Karpas-422 (cell line): ENCODE measurements around the gene TNPO1. TPM values are rescaled to one million over a fixed set of nuclear protein-coding genes. Genes with fewer than 3 reads are reported as not detected.

ENCODE experiments used
- DNase-seq: peaks from one replicate; pipeline ENCODE4 v3.0.0-alpha.2; 2015
- H2AFZ ChIP-seq: fragments of 200-600 bp; sonication (generic); 2 replicates; pipeline ENCODE4 v1.6.1; 2014; ENCODE audit warnings: antibody characterized with exemption, low read length, mixed read lengths
- H3K27ac ChIP-seq: fragments of 200-600 bp; sonication (generic); 2 replicates; pipeline ENCODE4 v1.5.1; 2014; ENCODE audit warnings: mild to moderate bottlenecking, low read length, moderate library complexity
- H3K27me3 ChIP-seq: fragments of 200-600 bp; sonication (generic); 2 replicates; pipeline ENCODE4 v1.6.1; 2014; ENCODE audit warnings: low read length, mixed read lengths
- H3K36me3 ChIP-seq: fragments of 200-600 bp; sonication (generic); 2 replicates; pipeline ENCODE4 v1.6.1; 2014; ENCODE audit warnings: low read length, mixed read lengths; ENCODE audit not compliant: insufficient read depth
- H3K4me1 ChIP-seq: fragments of 200-600 bp; sonication (generic); 2 replicates; pipeline ENCODE4 v1.6.1; 2014; ENCODE audit warnings: mild to moderate bottlenecking, low read length, mixed read lengths
- H3K4me2 ChIP-seq: fragments of 200-600 bp; sonication (generic); 2 replicates; pipeline ENCODE4 v1.6.1; 2014; ENCODE audit warnings: low read length, low read depth, mild to moderate bottlenecking; ENCODE audit not compliant: poor library complexity, severe bottlenecking
- H3K4me3 ChIP-seq: fragments of 200-600 bp; sonication (generic); 2 replicates; pipeline ENCODE4 v1.5.1; 2014; ENCODE audit warnings: mild to moderate bottlenecking, antibody characterized with exemption, low read length, mixed read lengths
- H3K79me2 ChIP-seq: fragments of 200-600 bp; sonication (generic); 2 replicates; pipeline ENCODE4 v1.6.1; 2014; ENCODE audit warnings: mild to moderate bottlenecking, low read length, mixed read lengths
- H3K9ac ChIP-seq: fragments of 200-600 bp; sonication (generic); 2 replicates; pipeline ENCODE4 v1.6.0; 2014; ENCODE audit warnings: low read length
- H3K9me2 ChIP-seq: fragments of 200-600 bp; sonication (generic), shearing (Covaris generic); replicated peaks from 2 replicates; pipeline ENCODE4 v1.6.0; 2014; ENCODE audit warnings: mild to moderate bottlenecking, low read length, moderate library complexity; ENCODE audit not compliant: insufficient read depth
- H3K9me3 ChIP-seq: fragments of 300-700, 200-600 bp; sonication (generic); 2 replicates; pipeline ENCODE4 v1.6.1; 2014; ENCODE audit warnings: low read length, mixed read lengths
- H4K20me1 ChIP-seq: fragments of 200-600 bp; sonication (generic); 2 replicates; pipeline ENCODE4 v1.6.1; 2014; ENCODE audit warnings: mild to moderate bottlenecking, antibody characterized with exemption, low read length, low read depth; ENCODE audit not compliant: insufficient read depth
- total RNA-seq: library from RNA; depleted of rRNA; stranded (reverse); fragments of >200 nt; shearing (Covaris generic); gene quantifications from 2 replicates; pipeline ENCODE4 v1.2.3, GENCODE V29; 2014; ENCODE audit warnings: low replicate concordance

The TNPO1 gene
- total RNA-seq, 1 experiment from 2014 or later: 94.1 TPM

- Histone ChIP-seq H3K79me2 (no peaks in the 10 kb centered on the region), H3K4me2 (no peak overlapping the region), H4K20me1 (peaks cover 26% of the 10 kb centered on the region), H3K27me3 (no peaks in the 10 kb centered on the region), H3K9me2 (no peaks in the 10 kb centered on the region), H3K4me3 (no peak overlapping the region), H2AFZ (no peak overlapping the region), H3K9me3 (no peaks in the 10 kb centered on the region), H3K36me3 (no peaks in the 10 kb centered on the region), H3K9ac (no peak overlapping the region), H3K4me1 (peaks cover 9% of the 10 kb centered on the region), H3K27ac (no peak overlapping the region)
- no peak for DNase-seq
These were observed 6.5 kb downstream of the TNPO1 start for GRCh38 chr5:72822944-72823343.

GRCh38 chr5:72829707-72830106, 13.2 kb downstream of the TNPO1 start:
- Histone ChIP-seq H3K9ac (no peak overlapping the region), H3K36me3 (no peaks in the 10 kb centered on the region), H4K20me1 (peaks cover 22% of the 10 kb centered on the region), H3K9me3 (no peaks in the 10 kb centered on the region), H3K79me2 (no peaks in the 10 kb centered on the region), H2AFZ (no peak overlapping the region), H3K9me2 (no peaks in the 10 kb centered on the region), H3K27ac (no peak overlapping the region), H3K4me2 (no peak overlapping the region), H3K4me1 (no peaks in the 10 kb centered on the region), H3K27me3 (no peaks in the 10 kb centered on the region), H3K4me3 (no peak overlapping the region)
- DNase-seq: no peak

- H3K4me2 ChIP-seq: no peak overlapping the region
- H3K36me3 ChIP-seq: no peaks in the 10 kb centered on the region
- no peak overlapping the region for H3K9ac ChIP-seq
- H3K27ac ChIP-seq: no peak overlapping the region
- no peak overlapping the region for H2AFZ ChIP-seq
- H3K79me2 ChIP-seq: no peaks in the 10 kb centered on the region
- no peaks in the 10 kb centered on the region for H3K9me3 ChIP-seq
- peaks cover 22% of the 10 kb centered on the region for H4K20me1 ChIP-seq
- H3K27me3 ChIP-seq: no peaks in the 10 kb centered on the region
- DNase-seq: no peak
- H3K4me3 ChIP-seq: no peak overlapping the region
- no peaks in the 10 kb centered on the region for H3K9me2 ChIP-seq
- H3K4me1 ChIP-seq: no peaks in the 10 kb centered on the region
These were observed 13.9 kb downstream of the TNPO1 start for GRCh38 chr5:72830362-72830761.

GRCh38 chr5:72831685-72832084, 15.2 kb downstream of the TNPO1 start:
- peaks cover 18% of the 10 kb centered on the region; the same call in 1 of the 2 replicates for H4K20me1 ChIP-seq
- no peaks in the 10 kb centered on the region for H3K36me3 ChIP-seq
- no peak for DNase-seq
- H3K9ac ChIP-seq: no peak overlapping the region
- H3K9me2 ChIP-seq: no peaks in the 10 kb centered on the region
- H3K4me2 ChIP-seq: no peak overlapping the region
- H3K27me3 ChIP-seq: no peaks in the 10 kb centered on the region
- H3K9me3 ChIP-seq: no peaks in the 10 kb centered on the region
- no peaks in the 10 kb centered on the region for H3K79me2 ChIP-seq
- H3K27ac ChIP-seq: no peak overlapping the region
- no peaks in the 10 kb centered on the region for H3K4me1 ChIP-seq
- H2AFZ ChIP-seq: no peak overlapping the region
- no peak overlapping the region for H3K4me3 ChIP-seq

GRCh38 chr5:72834924-72835323, 18.5 kb downstream of the TNPO1 start:
- H3K27me3 ChIP-seq: no peaks in the 10 kb centered on the region; the same call in 1 of the 2 replicates
- no peak overlapping the region for H3K4me2 ChIP-seq
- no peaks in the 10 kb centered on the region for H3K4me1 ChIP-seq
- no peak overlapping the region for H2AFZ ChIP-seq
- H3K4me3 ChIP-seq: no peak overlapping the region
- no peaks in the 10 kb centered on the region for H3K36me3 ChIP-seq
- DNase-seq: no peak
- H3K9ac ChIP-seq: no peak overlapping the region
- peaks cover 25% of the 10 kb centered on the region; the same call in 1 of the 2 replicates for H4K20me1 ChIP-seq
- no peaks in the 10 kb centered on the region for H3K9me3 ChIP-seq
- no peak overlapping the region for H3K27ac ChIP-seq
- no peaks in the 10 kb centered on the region for H3K79me2 ChIP-seq
- H3K9me2 ChIP-seq: no peaks in the 10 kb centered on the region

- Histone ChIP-seq H4K20me1 (peaks cover 25% of the 10 kb centered on the region; the same call in 1 of the 2 replicates), H3K27me3 (no peaks in the 10 kb centered on the region; the same call in 1 of the 2 replicates), H2AFZ (no peak overlapping the region), H3K27ac (no peak overlapping the region), H3K9me2 (no peaks in the 10 kb centered on the region), H3K36me3 (no peaks in the 10 kb centered on the region), H3K79me2 (no peaks in the 10 kb centered on the region), H3K9ac (no peak overlapping the region), H3K4me1 (no peaks in the 10 kb centered on the region), H3K9me3 (no peaks in the 10 kb centered on the region), H3K4me2 (no peak overlapping the region), H3K4me3 (no peak overlapping the region)
- DNase-seq: no peak
These were observed 19.2 kb downstream of the TNPO1 start for GRCh38 chr5:72835633-72836032.

GRCh38 chr5:72836810-72837209, 20.3 kb downstream of the TNPO1 start:
- Histone ChIP-seq H3K4me2 (no peak overlapping the region), H3K9me3 (no peaks in the 10 kb centered on the region), H3K79me2 (no peaks in the 10 kb centered on the region), H3K4me1 (no peaks in the 10 kb centered on the region), H4K20me1 (peaks cover 25% of the 10 kb centered on the region; the same call in 1 of the 2 replicates), H3K27me3 (no peaks in the 10 kb centered on the region; the same call in 1 of the 2 replicates), H3K9me2 (no peaks in the 10 kb centered on the region), H3K36me3 (no peaks in the 10 kb centered on the region), H3K9ac (no peak overlapping the region), H3K27ac (no peak overlapping the region), H3K4me3 (no peak overlapping the region), H2AFZ (no peak overlapping the region)
- DNase-seq: no peak

GRCh38 chr5:72837524-72838096, 21.1 kb downstream of the TNPO1 start:
- H2AFZ ChIP-seq: no peak overlapping the region
- H3K4me3 ChIP-seq: no peak overlapping the region
- H3K4me1 ChIP-seq: no peaks in the 10 kb centered on the region
- H3K79me2 ChIP-seq: no peaks in the 10 kb centered on the region
- H3K27me3 ChIP-seq: no peaks in the 10 kb centered on the region; the same call in 1 of the 2 replicates
- H3K36me3 ChIP-seq: no peaks in the 10 kb centered on the region
- peaks cover 29% of the 10 kb centered on the region for H4K20me1 ChIP-seq
- no peak for DNase-seq
- no peak overlapping the region for H3K9ac ChIP-seq
- H3K27ac ChIP-seq: no peak overlapping the region
- no peaks in the 10 kb centered on the region for H3K9me2 ChIP-seq
- H3K9me3 ChIP-seq: no peaks in the 10 kb centered on the region
- H3K4me2 ChIP-seq: no peak overlapping the region
